ENCODE measurements around the gene ADAMTS16.

GRCh38 chr5:5203451-5203850, 63.3 kb downstream of the ADAMTS16 start:
- TF ChIP-seq JUN (IDR thresholded peaks at IDR 0.05; ENCODE audit: borderline replicate concordance, insufficient read depth, insufficient read length, low read depth) (no peak), EZH2 (IDR thresholded peaks at IDR 0.05; ENCODE audit: borderline replicate concordance, low read depth, low read length, severe bottlenecking) (no peak), CTCF (IDR thresholded peaks at IDR 0.05; ENCODE audit: extremely low read depth in 1 of 2, insufficient read depth in 1 of 2, low read depth in 1 of 2, low read length in 2 of 2) (no peak), MAX (IDR thresholded peaks at IDR 0.05; ENCODE audit: insufficient read depth, insufficient read length) (no peak)

Measured in endothelial cell of umbilical vein (primary cell).